Gastroesophageal sphincter (tissue), 3 donors: ENCODE results near the gene ZBTB16.

Experiments
- CTCF ChIP-seq, 4 experiments: fragments of 200-600 bp in 2 of 4; fragments of 450-650 bp in 2 of 4; sonication (generic) in 1 of 4; IDR thresholded peaks; one replicate each; pipeline ENCODE4 v1.5.1; 2017 to 2019; ENCODE audit warnings: antibody characterized with exemption in 4 of 4, mild to moderate bottlenecking in 2 of 4, moderate library complexity in 2 of 4
- EP300 ChIP-seq: sonication (generic); formaldehyde crosslinking; IDR thresholded peaks from one replicate; pipeline ENCODE4 v1.6.1; 2017; ENCODE audit warnings: antibody characterized with exemption, mild to moderate bottlenecking
- POLR2A ChIP-seq, 2 donors: fragments of 450-650 bp; IDR thresholded peaks; one replicate each; pipeline ENCODE4 v1.6.1; 2017; ENCODE audit warnings: antibody characterized with exemption in 2 of 2, mild to moderate bottlenecking in 2 of 2, moderate library complexity in 1 of 2
- POLR2AphosphoS5 ChIP-seq: sonication (generic); formaldehyde crosslinking; IDR thresholded peaks from one replicate; pipeline ENCODE4 v1.6.1; 2017; ENCODE audit warnings: antibody characterized with exemption

DNA sequence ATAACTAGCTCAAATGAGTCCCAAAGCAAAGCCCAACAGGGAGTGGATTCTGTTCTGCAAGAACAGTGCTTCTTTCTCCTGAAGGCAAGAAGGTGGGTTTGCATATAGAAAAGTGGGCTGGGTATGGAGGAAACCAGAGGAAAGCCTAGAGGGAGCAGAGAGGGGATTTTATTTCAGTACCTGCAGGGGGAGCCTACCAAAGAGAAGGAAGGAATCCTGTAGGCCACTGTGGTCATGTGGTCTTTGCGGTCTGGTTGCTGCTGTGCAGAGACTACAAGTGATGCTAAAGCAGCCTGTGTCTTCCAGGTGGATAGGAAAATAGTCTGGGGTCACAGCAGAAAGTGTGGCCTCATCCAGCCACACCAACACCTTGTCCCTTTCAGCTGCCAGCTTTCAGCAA, 33.2 kb upstream of the ZBTB16 start:
- TF ChIP-seq CTCF (IDR thresholded peaks at IDR 0.05) (peak in 1 of 4 experiments; percentile 9), POLR2AphosphoS5 (no peak), EP300 (no peak), POLR2A (IDR thresholded peaks at IDR 0.05) (no peak)
